Measurements from ENCODE around the gene U2AF1L4.

The U2AF1L4 gene

GRCh38 chr19:35723671-35724070 is 21.5 kb downstream of the U2AF1L4 start:
- DNase-seq = no peak

GRCh38 chr19:35722897-35723296 is 22.3 kb downstream of the U2AF1L4 start:
- no peak for DNase-seq

GRCh38 chr19:35722461-35722860 is 22.8 kb downstream of the U2AF1L4 start:
- no peak for DNase-seq

- DNase-seq = no peak
Measured at GRCh38 chr19:35721374-35721773, 23.8 kb downstream of the U2AF1L4 start.

GRCh38 chr19:35720648-35721047 is 24.6 kb downstream of the U2AF1L4 start:
- DNase-seq = no peak

GRCh38 chr19:35720163-35720524 is 25.1 kb downstream of the U2AF1L4 start:
- DNase-seq = no peak

- no peak for DNase-seq
Measured at GRCh38 chr19:35719402-35720162, 25.6 kb downstream of the U2AF1L4 start.

- no peak for DNase-seq
Measured at GRCh38 chr19:35718345-35719041, 26.7 kb downstream of the U2AF1L4 start.

GRCh38 chr19:35717665-35718344 is 27.4 kb downstream of the U2AF1L4 start, which contains the start of gene KMT2B:
Gene KMT2B (plus strand): TSS chr19:35718003. CDS start chr19:35718019, 16 bp downstream.
- DNase-seq = no peak

- DNase-seq = peak; percentile 91
Measured at GRCh38 chr19:35716801-35717664, 28.2 kb downstream of the U2AF1L4 start.

GRCh38 chr19:35715981-35716800 is 29.0 kb downstream of the U2AF1L4 start:
- no peak for DNase-seq

- no peak for DNase-seq
Measured at GRCh38 chr19:35715355-35715809, 29.8 kb downstream of the U2AF1L4 start.

GRCh38 chr19:35714601-35715354 is 30.4 kb downstream of the U2AF1L4 start:
- no peak for DNase-seq

- DNase-seq = no peak
Measured at GRCh38 chr19:35713904-35714495, 31.2 kb downstream of the U2AF1L4 start.

- no peak for DNase-seq
Measured at GRCh38 chr19:35713506-35713850, 31.7 kb downstream of the U2AF1L4 start.

- no peak for DNase-seq
Measured at GRCh38 chr19:35712567-35713505, 32.4 kb downstream of the U2AF1L4 start.

- no peak for DNase-seq
Measured at GRCh38 chr19:35710784-35711723, 34.2 kb downstream of the U2AF1L4 start.

GRCh38 chr19:35708391-35708790 is 36.8 kb downstream of the U2AF1L4 start:
- no peak for DNase-seq

Measured in GOT3 (cell line).